ENCODE measurements around the gene LARGE1.
"Not testable (repeated sequence)": the region's sequence is repeated elsewhere in the genome, so short reads cannot be mapped to it uniquely, and the experiment has no call there.

Gene LARGE1

DNA sequence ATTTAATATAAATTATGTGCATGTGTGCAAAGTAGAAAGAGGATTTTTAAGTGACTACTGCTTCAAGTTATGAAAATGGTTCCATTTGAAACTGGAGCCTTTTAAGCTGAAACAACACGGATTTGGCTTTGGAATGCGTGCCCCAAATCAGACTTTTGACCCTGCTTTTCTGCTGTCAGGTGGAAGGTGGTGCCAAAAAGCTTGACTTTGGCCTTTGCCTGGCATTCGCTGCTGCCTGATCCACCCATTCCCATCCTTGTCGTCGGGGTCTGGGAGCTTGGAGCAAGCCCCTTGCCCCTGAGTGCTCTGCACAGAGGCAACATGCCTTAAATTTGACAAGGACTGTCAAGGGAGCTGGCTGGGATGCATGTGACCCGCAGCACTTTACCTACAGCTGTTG is 526.8 kb downstream of the LARGE1 start:
- DNase-seq = no peak

DNA sequence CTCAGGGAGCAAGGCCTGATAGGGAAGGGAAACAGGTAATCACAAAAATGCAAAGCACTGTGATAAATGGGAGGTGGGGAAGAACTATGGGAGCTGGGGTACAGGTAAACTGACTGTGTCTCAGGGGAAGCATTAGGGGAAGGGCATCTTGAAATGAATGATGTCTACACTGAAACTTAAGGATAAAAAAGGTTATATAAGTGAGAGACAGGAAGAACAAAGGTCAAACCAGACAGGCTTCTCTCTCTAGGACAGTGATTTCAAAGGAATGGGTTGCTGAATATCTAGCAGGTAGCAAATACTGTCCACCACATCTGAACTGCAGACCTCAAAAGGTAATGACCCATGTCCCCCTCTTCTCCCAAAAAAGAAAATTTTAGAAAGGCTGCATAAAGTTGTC is 529.0 kb downstream of the LARGE1 start:
- DNase-seq = no peak

DNA sequence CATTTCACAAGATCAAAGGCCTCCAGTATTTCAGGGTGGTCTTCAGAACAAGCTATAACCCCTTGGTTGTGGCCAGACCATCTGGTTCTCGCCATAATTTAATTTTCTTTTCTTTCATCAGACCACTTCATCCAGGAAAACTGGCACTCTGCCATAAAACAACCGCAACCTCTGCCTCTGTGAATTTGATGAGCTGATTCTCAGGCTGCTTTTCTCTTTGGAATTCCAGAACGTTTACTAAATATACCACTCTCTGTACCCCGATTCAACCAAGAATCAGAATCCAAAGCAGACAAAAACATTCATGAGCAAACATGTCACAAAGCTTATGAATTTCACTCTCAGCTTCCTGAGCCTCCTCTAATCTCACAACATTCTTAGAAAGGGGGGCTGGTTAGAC is 530.3 kb downstream of the LARGE1 start:
- no peak for DNase-seq

DNA sequence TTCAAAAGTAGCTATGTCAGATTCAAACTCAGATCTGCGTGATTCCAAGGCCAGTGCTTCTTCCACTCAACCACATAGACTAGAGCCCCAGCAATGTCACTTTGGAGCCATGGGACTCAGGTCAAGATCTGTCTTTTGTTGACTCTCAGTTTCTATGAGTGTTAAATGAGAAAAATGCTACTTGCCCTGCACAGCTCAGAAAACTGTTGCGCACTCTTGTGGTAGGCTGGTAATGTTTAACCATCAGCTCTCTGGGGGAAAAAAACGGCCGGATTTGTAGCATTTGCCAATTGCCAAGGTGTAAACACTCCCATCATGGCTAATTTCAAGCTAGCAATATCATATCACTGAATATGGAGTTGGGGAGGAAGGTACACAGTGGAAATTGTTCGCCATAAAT is 534.0 kb downstream of the LARGE1 start:
- no peak for DNase-seq

DNA sequence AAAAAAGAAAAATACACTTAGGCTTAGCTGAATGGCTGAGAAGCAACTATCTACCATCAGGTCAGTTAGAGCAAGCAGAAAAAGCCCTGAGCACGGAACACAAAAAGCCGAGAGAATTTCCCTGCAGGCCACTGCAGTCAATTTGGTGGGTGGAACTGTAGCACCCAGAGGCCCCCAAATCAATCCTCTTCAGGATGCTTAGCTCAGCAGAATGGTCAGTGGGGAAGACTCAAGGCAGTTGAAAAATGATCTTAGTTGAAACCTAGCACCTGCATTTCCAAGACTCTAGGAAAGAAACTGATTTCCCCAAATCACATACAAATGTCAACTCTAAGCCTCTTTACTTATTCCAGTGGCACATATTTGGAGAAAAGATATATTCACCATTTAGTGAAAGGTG is 534.7 kb downstream of the LARGE1 start:
- DNase-seq = no peak

DNA sequence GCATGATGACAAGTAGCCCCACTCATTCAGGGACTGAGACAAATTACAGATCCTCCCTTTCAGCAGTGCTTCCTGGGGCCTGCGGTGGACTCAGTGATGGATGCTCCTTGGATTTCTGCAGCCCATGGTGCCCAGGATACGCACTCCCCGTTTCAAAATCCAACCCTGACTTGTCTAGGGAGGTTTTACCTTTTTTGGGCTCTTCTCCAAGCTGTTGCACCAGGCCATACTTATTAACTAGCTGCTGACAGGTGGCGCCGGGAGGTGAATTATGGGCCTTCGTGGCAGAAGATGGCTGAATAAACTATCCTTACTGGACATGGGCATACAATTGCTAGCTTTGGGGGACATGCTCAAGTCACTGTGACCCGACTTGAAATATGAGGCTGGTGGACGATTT is 537.8 kb downstream of the LARGE1 start:
- DNase-seq = no peak

DNA sequence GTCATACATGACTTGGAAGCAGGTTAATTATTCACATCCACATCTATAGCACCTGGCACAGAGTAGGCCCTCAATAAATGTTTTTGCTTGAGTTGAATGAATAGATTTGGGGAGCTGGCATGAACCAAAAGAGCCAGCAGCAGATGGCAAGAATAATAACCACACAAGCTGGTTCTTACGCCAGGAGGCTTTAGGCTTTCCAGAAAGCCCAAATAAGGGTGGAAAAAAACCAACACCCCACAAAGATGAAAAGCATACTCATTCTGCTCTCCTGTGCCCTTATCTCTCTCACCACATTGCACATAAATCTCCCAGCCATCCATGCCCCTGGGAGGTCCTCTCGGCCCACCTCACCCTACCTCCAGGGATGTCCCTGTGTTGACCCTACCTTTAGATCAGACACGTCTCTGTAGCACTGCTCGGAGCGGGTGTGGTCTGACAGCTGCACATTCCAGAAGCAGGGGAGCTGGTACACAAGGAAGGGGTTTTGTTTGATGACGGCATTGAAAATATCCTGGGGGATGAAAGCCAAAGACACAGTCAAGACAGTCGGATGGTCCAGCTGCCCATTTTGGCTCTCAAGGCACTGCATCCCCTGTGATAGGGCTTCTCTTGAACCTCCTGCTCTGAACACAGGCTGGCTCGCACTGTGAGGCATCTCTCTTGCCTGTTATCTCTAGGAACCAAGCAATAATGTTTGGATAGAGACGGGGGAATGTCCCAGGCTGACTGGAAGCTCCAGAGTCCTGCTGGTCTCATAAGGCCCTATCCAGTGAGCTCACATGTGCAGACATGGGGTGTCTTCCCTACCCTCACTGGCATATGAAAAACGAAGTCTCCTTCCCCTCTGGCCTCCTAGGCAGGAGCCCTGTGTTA is 538.5 kb downstream of the LARGE1 start:
- DNase-seq = no peak

DNA sequence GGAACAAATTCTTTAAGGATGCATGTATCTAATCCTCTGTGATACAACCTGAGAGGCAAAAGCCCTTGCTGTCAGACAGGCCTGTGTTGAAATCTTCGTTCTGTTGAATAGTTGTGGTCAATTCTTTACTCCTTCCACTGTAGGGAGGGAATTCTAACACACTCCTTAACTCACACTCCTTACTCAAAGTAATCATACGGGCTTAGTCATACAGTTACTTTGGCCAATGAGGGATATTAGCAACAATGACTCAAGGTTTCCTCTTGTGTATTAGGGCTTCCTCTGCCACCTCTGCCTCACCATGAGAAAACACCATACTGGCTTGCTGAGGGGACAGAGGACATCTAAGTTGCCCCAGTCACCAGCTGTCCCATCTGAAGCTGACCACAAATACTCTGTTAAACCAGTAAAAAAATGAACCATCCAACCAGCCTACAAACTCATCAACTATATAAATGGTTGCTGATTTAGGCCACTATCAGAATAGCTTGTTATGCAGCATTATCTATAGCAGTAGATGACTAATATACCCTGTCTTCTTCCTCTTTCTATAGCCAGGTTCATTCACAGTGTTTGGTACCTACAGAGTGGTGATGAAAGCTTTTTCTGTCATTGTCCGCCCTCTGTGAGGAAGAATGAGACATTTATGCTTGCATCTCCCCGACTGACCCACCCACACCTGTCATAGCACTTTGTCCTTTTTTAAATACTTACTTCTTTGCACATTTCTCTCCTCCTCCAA is 539.3 kb downstream of the LARGE1 start:
- DNase-seq = no peak

DNA sequence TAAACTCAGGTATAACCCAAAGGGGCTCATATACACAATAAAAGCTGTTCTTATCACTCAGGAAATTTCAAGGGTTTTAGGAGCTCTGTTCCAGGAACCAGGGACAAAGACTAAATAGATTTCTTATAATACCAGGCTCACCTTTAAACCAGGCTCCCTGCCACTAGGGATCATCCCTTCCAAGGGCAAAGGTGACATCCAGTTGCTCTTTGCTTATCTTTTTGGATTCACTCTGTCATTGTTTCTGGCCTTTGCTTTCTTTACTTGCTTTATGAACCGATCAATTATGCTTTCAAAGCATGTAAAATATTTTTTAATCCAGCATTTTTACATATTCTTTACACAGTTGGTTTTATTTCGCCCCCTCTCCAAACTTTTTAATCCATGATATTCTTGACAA is 540.4 kb downstream of the LARGE1 start:
- DNase-seq = no peak

DNA sequence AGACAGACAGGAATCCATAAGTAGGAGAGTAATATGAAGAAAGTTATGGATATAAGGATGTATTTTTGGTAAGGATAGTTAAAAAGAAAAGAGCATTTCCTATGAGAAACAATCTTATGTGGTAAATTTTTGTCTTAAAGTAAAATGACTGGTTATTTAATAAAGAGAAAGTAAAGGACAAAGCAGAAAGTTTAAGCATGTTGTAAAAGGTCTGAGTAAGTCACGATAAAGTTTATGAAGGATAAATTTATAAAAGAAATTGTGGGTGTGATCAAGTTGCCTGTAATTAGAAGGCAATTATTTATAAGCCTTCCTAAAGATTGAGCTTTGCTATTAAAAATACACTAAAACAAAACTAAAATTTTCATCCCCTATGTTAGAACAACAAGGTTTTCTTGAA is 547.4 kb downstream of the LARGE1 start:
- no peak for DNase-seq

DNA sequence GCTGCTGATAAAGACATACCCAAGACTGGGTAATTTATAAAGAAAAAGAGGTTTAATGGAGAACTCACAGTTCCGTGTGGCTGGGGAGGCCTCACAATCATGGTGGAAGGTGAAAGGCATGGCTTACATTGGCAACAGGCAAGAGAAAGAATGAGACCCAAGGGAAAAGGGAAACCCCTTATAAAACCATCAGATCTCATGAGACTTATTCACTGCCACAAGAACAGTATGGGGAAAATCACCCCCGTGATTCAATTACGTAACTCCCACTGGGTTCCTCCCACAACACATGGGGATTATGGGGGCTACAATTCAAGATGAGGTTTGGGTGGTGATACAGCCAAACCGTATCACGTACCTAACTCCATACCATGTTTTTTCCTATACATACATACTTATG is 557.0 kb downstream of the LARGE1 start:
- not testable (repeated sequence) for DNase-seq

DNA sequence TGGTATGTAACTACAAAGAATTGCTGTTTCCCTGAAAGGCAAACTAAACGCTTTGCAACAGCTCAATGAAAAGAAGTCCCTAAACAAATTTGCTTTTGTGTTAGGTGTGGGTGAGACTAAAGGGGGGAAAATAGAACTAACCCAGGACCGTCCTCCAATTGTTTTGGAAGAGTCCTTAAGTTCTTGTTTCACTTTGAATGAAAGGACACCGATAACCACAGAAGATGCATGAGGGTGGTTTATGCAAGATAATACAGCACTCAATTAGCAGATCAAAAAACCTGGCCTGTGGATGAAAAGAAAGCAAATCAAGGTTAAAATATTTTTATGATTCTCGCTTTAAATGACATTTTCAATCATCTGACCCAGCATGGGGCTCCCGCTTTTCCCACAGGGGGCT is 557.6 kb downstream of the LARGE1 start:
- no peak for DNase-seq

DNA sequence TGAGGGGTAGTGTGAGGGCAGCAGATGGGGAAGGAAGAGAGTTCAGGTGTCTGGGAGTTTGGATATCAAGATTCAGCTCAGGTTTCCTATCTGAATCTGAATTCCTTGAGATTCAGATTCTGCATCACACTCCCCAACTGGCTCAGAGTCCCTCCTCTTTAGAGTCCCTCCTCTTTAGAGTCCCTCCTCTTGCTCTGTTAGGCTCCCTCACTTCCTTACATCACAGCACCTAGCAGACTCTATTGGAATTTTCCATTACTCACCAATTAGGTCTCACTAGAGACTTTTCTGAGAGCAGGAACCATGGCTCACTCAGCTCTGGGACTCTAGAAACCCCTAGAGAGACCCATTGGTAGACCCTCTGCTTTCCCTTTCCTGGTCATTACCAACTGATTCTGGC is 558.7 kb downstream of the LARGE1 start:
- no peak for DNase-seq

DNA sequence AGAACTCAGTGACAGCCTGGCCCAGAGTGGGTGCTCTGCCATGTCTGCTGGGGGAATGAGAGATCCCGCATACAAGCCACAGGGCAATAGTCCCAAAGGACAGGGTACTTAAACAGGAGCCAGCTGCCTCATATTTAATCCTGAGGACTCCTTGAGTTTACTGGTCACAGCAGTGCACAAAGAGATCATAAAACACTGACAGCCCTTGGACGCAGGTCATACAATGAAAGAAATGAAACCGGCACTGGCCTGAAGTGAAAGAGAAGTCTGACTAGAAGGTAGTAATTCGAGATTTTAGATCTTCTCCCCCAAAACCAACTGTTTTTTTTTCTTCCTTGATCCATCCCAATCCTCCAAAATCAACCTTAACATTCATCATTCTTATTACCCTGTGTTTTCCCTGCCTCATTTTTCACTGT is 562.3 kb downstream of the LARGE1 start:
- DNase-seq = no peak

DNA sequence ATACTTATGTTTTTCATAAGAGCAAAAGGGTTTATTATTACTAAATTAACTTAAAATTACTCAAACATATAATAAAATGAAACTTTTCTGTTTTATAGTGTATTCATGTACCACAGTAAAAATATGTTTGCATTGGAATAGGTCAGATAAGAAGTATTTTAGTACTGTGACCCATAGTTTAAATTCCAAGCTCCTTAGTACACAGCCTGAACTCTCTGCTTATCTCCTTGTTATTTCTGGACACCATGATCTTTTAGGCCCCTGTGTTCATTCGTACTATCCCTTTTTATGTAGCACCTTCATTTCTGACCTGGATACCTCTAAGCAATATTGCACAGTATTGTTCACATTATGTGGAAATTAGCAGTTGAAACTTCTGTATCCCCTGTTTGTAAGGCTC is 565.3 kb downstream of the LARGE1 start:
- DNase-seq = no peak

DNA sequence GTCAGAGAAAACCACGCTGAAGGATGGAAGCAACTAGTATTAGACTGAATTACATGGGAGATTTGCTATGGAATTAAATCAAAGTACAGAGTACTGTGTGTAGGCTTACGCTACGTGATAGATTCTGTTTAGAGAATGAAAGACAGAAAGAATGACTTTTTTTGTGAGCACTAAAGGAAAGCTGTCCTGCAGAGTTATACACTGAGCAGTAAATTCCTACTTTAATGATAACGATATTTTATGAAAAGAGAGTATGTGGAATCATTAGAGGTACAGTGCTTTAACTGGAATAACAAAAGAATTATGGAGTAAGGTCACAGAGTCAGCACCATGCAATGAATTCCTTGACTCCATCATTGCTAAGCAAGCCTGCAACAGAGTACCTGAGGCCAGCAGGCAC is 566.8 kb downstream of the LARGE1 start:
- DNase-seq = no peak

DNA sequence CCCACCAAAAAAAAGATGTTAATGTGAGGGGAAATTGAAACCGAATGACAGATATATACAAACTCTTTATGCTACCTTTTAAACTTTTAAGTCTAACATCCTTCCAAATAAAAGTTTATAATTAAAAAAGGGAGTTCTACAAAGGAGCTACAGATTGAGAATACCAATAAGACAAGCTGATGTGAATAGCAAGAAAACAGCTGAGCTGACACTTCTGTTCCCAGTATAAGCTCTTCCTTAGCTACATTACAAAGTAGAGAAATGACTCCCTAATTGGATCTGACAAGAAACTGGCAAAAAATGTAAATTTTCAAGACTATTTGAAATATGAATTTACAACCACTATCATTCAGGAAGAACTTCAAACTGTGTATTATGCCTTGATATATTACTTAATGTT is 567.5 kb downstream of the LARGE1 start:
- no peak for DNase-seq

DNA sequence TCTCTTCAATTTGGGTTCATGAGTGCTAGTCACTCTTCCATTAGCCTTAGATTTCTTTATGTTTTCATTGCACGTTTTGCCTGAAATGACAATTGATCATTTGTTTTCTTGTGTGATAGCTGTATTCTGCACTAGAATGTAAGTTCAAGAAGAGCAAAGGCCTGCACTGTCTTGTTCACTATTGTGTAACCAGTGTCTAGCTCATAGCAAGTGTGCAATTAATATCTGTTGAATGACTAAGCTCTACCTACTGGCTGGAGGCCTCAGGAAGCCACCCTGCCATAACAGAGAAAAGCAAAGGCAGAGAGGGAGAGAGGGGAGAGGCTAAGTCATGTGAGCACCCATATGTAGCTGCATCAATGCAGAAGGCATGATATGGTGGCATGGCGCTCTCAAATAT is 569.3 kb downstream of the LARGE1 start:
- no peak for DNase-seq

DNA sequence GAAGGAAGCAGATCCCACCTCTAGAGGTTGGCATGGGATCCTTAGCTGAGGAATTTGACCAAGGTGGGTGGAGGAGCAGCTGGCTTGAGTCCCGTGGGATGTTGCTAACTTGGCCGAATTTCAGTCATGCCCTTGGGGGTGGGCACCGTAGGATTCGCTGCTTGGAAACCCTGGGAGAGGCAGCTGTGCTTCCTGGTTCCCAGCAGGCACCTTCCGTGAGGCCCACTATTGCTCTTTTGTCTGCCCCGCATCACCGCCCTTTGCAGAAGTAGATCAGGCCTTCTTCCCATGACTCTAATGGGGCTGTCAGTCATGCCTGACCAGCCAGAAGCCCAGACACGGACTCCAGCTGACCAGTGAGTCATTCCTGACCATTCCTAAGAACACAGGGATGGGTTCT is 569.8 kb downstream of the LARGE1 start:
- no peak for DNase-seq

DNA sequence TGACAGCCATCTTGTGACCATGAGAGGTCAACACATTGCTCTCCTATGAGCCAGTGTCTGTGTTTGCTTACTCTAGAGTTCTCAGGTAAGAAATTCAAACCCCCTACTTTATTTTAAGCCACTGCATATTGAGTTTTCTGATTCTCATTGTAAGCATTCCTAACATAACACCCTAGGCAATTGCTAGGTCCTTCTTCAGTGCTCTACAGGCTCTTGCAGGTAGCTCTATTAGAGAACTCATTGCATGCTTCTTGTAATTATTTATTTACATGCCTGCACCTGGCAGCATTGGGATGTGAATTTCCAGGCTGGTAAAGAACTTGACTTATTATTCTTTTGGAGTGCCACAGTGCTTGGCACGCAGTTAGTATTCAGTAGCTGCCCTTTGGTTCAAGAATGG is 573.3 kb downstream of the LARGE1 start:
- DNase-seq = no peak

DNA sequence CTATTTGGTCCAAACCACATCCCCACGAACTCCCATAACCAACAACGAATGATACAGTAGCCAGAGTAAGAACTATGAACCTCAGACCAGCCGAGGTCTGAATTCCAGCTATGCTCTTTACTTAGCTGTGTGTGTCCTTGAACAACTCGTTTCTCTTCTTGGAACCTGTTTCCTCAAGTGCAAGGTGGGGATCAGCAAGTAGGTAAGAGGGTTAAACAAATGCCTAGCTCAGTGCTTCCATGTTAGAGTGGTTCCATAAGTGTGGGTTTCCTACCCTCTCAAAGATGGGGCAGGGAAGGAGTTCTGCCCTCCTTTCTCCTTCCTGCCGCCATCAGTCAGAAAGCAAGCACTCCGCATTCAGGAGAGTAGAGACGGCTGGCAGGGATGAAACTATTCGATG is 578.7 kb downstream of the LARGE1 start:
- DNase-seq = no peak

DNA sequence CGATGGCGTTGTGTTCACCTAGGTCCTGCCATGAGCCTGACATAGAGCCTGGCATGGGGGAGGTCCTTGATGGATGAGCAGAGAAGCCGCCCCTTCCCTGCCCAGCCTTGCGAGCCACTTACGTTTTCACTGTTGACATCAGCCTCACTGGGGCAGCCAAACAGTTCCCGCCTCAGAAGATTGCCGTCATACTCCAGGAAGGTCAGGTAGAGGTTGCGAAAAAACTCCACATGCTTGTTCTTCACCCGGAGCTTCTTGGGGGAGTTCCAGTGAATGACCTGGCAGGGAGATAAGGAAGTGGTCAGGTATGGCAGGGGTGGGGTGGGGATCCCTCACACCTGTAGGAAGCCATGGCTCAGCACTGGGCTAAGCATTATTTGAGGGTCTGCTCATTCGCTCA is 582.8 kb downstream of the LARGE1 start:
- DNase-seq = no peak

DNA sequence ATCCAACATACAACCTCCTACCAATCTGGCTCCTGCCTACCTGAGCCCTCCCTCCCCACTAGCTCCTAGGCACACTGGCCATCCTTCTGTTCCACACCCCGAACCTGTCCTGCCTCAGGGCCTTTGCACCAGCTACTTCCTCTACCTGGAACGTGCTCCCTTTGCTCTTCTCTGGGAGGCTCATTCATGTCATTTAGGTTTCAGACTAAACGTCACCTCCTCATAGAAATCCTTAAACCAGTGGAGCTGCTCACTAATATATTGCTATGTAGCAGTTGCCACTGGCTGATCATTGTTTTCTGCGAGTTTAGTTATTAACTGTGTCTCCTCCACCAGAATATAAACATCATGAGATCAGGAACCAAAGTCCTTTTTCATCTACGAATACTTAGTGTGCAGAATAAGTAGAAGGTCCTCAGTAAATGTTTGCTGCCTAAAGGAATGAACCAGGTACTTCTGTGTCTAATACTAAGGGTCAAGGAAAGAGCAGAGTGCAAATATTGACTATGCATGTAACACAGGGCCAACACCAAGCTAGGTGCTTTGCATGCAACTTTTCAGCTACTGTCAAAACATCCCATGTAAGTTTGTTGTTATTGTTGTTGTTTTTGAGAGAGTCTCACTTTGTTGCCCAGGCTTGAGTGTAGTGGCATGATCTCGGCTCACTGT is 584.5 kb downstream of the LARGE1 start:
- DNase-seq = no peak

DNA sequence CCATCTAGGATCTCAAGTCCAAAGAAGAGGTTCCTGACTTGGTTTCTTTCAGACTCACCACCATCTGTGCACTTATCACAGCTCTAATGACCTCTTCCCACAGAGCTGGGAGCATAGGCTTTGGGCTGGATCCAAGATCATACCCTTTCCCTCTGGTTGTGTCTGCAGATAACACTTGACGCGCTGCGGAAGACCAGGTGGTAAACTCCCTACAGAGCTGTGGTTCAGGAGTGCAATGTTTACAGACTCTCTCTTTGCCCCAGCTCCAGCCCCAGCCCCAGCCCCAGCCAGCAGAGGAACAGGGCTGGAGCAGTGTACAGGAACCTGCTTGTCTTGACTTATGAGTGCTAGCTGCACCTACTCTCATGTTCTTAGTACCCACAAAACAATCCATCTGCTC is 587.7 kb downstream of the LARGE1 start:
- no peak for DNase-seq
